Measurements from ENCODE around the gene COL4A5. TPM values are rescaled to one million over a fixed set of nuclear protein-coding genes. Genes with fewer than 3 reads are reported as not detected.

COL4A5 gene
- total RNA-seq, 6 experiments from 2014 or later: 4.3 to 7.9 (median 6.2) TPM

DNA sequence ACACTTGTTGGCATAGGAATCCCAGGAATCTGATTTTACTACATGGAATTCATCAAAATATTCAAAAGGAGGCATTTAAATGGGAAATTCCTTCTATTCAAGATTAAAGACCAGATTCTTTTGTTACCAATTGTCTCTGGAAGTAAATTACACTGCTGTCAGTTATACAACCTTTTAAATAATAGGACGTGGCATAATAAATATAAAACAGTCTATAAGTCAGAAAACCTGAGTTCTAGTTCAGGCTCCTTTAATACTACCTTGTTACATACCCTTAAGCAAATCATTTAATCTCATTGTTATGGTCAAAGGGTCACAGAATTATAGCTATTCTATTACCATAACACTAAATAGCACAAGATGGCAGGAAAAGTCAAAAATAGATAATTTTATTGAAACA, 20.2 kb upstream of the COL4A5 start:
- TF ChIP-seq, protein P1, sequence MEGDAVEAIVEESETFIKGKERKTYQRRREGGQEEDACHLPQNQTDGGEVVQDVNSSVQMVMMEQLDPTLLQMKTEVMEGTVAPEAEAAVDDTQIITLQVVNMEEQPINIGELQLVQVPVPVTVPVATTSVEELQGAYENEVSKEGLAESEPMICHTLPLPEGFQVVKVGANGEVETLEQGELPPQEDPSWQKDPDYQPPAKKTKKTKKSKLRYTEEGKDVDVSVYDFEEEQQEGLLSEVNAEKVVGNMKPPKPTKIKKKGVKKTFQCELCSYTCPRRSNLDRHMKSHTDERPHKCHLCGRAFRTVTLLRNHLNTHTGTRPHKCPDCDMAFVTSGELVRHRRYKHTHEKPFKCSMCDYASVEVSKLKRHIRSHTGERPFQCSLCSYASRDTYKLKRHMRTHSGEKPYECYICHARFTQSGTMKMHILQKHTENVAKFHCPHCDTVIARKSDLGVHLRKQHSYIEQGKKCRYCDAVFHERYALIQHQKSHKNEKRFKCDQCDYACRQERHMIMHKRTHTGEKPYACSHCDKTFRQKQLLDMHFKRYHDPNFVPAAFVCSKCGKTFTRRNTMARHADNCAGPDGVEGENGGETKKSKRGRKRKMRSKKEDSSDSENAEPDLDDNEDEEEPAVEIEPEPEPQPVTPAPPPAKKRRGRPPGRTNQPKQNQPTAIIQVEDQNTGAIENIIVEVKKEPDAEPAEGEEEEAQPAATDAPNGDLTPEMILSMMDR (IDR thresholded peaks at IDR 0.05): no peak
- H3K9me3 Mint-ChIP-seq: no peaks in the 10 kb centered on the region
- DNase-seq: no peak
- no peaks in the 10 kb centered on the region for H3K4me1 Mint-ChIP-seq (ENCODE audit: low read depth)
- peaks cover 2% of the 10 kb centered on the region; the same call in 1 of the 2 replicates for H3K27me3 Mint-ChIP-seq (ENCODE audit: insufficient read depth)
- no peak overlapping the region for H3K27ac Mint-ChIP-seq
- no peaks in the 10 kb centered on the region for H3K36me3 Mint-ChIP-seq (ENCODE audit: low read depth)
- H3K4me3 Mint-ChIP-seq: no peak overlapping the region

DNA sequence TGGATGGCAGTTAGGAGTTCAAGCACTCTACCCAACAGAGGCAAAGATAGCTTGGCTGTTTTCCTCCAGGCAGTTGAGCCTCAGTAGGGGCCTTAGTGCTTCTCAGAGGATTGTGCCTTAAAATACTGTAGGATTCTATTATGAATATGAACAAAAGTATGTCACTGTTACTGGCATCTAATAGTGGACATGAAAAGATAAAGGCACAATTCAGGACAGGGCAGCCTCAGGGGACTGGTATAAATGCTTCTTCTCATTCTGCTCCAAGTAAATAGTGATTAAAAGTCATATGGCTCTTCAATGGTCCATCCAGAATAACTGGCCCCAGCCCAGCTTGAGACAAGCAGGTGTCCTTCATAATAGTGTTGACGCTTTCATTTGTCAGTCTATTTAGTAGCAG, 19.2 kb upstream of the COL4A5 start:
- peaks cover 2% of the 10 kb centered on the region; the same call in 1 of the 2 replicates for H3K27me3 Mint-ChIP-seq (ENCODE audit: insufficient read depth)
- TF ChIP-seq, protein P1 (IDR thresholded peaks at IDR 0.05): no peak

DNA sequence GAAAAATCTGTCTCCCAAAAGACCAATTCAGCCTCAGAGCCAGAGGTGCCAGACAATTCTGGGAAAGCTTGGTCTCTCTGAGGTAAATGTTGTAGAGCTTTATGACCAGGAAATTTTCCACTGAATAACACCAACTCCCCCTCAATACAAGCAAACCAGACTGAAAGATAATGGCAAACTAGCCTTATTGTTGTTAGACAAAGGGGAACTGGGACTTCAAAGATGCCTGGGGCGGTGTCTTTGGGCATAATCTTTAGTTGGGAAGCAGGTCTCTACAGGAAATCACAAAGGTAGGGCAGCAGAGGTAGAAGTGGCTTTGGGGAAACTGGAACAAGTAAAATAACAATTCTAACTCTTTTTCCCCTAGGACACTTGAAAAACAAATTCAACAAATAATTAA, 13.4 kb upstream of the COL4A5 start:
- Mint-ChIP-seq H3K36me3 (ENCODE audit: low read depth) (no peaks in the 10 kb centered on the region), H3K27me3 (ENCODE audit: insufficient read depth) (peaks cover 3% of the 10 kb centered on the region), H3K9me3 (no peaks in the 10 kb centered on the region), H3K27ac (no peak overlapping the region), H3K4me1 (ENCODE audit: low read depth) (no peaks in the 10 kb centered on the region), H3K4me3 (no peak overlapping the region)
- DNase-seq: no peak
- TF ChIP-seq, protein P1 (IDR thresholded peaks at IDR 0.05): no peak

More for the DNA sequence above, 19.2 kb upstream of the COL4A5 start:
- no peak overlapping the region for H3K4me3 Mint-ChIP-seq
- no peaks in the 10 kb centered on the region for H3K9me3 Mint-ChIP-seq
- DNase-seq: no peak
- no peak overlapping the region for H3K27ac Mint-ChIP-seq
- no peaks in the 10 kb centered on the region for H3K4me1 Mint-ChIP-seq (ENCODE audit: low read depth)
- no peaks in the 10 kb centered on the region for H3K36me3 Mint-ChIP-seq (ENCODE audit: low read depth)

DNA sequence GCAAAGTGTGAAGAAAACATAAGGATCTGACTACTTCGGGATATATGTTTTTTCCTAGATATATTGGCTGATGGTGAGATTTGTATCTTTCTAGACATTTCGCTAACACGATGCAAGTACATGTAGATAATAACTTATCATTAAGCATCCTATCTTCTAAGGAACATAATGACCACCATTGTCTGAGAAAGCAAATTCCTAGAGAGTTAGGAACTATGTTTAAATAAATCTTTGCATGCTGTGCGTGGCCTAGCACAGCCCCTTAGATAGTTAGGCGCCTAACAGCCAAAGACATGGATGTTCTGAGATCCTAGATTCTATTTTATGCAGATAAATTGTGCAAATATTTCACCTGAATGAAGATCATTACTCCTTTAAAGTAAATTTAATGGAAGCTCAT, 4.4 kb upstream of the COL4A5 start:
- TF ChIP-seq, protein P1 (IDR thresholded peaks at IDR 0.05): no peak
- H3K4me1 Mint-ChIP-seq (ENCODE audit: low read depth): peaks cover 21% of the 10 kb centered on the region
- no peak overlapping the region for H3K4me3 Mint-ChIP-seq
- peaks cover 6% of the 10 kb centered on the region for H3K27me3 Mint-ChIP-seq (ENCODE audit: insufficient read depth)
- H3K27ac Mint-ChIP-seq: no peak overlapping the region
- no peak for DNase-seq
- H3K36me3 Mint-ChIP-seq (ENCODE audit: low read depth): no peaks in the 10 kb centered on the region
- H3K9me3 Mint-ChIP-seq: no peaks in the 10 kb centered on the region

DNA sequence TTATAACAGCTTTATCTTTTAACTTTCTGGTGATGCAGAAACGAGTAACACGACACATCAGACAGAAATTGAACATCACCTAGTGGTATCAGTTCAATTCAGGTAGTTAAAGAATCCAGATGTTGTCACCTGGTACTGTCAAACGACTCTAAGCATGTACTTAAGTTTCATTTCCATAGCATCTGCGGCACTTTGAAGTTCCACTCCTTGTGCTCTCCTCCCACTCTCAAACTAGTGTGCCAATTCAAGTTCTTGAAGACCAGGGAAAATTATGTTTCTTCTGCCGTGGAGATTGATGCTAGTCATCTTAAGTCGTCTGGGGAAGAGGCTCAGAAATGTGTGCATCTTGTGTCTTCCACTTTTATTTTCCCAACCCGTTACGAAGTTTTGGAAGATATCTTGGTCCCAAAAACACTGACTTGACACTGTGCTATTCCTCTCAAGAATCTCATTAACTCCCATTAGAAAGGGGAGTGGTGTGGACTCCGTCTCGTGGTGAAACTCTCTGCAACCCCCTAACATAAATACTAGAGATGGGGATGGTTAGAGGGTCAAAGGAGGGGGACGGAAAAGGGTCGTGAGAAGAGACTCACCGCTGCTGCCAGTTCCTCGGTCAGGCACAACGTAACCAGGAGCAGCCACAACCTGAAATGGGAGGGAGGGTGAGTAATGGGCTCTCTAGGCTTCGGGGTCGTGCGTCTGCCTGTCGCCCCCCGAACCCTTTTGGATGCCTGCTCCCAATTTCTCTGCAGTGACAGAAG, 2.1 kb upstream of the COL4A5 start:
- no peaks in the 10 kb centered on the region for H3K9me3 Mint-ChIP-seq
- H3K27ac Mint-ChIP-seq: no peak overlapping the region
- TF ChIP-seq, protein P1 (IDR thresholded peaks at IDR 0.05): no peak
- peaks cover 6% of the 10 kb centered on the region for H3K27me3 Mint-ChIP-seq (ENCODE audit: insufficient read depth)
- H3K4me3 Mint-ChIP-seq: peak overlapping the region; percentile 80
- H3K36me3 Mint-ChIP-seq (ENCODE audit: low read depth): no peaks in the 10 kb centered on the region
- no peak for DNase-seq
- H3K4me1 Mint-ChIP-seq (ENCODE audit: low read depth): peaks cover 28% of the 10 kb centered on the region

Measured in HFFc6 (cell line).